ENCODE results near the gene FBRS.
"Not testable (repeated sequence)": the region's sequence is repeated elsewhere in the genome, so short reads cannot be mapped to it uniquely, and the experiment has no call there.

Gene FBRS

DNA sequence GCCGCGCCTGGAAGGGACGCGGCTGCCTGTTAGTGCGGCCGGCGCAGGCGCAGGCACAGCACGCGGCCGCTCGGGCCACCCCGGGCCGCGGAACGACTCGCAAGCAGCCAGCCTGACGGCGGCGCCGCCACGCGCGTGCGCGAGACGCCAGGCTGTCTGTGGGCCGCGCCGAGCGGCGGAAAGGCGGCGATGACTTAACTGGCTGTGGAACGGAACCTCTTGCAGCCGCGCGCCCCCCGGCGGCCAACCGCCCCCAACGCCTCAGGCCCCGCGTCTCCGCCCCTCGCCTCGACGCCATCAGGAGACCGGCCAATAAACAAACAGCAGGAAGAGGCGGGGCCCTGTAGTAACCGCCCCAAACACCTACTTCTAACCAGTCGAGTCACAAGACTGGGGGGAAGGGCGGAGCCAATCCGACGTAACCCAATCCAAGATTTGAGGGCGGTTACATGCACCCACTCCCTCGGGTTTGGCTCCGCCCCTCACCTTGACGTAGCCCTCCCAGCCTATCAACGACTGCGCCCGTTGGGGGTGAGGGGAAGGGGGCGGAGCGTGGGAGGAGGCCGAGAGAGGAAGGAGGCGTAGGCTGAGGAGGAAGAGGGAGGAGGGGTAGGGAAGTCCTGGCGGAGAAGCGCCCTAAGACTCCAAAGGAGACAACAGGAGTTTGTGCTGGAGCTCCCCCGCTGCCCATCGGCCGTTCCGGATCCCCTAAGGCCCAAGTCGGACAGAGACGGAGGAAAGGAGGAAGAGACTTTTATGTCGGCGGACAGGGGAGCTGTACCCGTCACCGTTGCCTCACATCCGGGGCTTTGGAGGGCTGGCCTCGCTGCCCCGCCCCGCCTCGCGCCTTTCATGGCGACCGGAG, at the start of gene FBRS:
FBRS (plus strand) TSS at position 566 of the 865 bp plus-strand sequence. CDS start 1,088 bp downstream, outside the sequence.
- DNase-seq: peak; percentile 92

- DNase-seq: no peak
These were observed 49.0 kb upstream of the FBRS start for GRCh38 chr16:30609002-30609925.

DNA sequence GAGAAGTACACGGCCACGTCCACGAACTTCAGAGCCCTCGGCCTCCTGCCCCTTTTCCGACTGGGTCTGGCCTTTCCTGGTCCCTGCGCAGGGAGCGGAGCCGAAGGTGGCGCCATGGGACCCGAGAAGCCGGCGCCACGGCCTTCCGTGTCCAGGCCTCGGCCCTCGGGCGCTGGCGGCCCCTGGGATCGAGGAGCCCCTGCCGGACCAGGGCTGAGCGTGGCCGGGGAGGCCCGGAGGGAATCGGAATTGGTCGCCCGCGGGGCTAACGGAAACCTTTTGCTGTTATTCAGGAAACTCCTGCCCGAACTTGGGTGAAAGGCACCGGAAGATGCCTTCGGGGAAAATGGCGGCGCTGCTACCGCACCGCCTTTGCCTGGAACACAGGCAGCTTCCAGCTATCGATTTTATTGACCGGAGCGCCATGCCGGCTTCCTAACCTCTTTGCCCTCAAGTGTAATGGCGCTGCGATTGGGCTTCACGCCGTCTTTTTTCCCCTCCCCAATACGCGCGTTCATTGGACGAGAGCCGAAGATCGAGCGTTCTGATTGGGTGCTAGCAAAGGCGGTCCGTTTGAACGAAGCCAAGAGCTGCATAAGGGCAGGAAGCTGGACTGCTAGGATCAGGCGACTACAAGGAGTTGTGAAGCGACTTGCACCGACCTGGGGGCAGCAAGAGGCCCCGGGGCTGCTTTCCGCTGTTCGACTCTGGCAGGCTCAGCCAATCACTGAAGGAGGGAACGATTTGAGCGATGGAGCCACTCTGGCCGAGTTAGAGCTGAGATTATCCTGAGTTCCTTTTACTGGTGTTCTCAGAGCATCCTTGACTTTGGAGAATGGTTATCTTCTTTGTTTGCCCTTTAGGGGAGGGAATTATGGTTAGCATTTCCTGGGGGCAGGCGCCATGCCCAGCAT, 48.0 kb upstream of the FBRS start, which contains the start of gene ZNF689:
ZNF689 (minus strand) TSS at position 464 of the 914 bp plus-strand sequence; CDS start at position 116, 348 bp downstream.
- DNase-seq: peak; percentile 68

- DNase-seq: no peak
These were observed 42.7 kb upstream of the FBRS start for GRCh38 chr16:30615358-30616091.

DNA sequence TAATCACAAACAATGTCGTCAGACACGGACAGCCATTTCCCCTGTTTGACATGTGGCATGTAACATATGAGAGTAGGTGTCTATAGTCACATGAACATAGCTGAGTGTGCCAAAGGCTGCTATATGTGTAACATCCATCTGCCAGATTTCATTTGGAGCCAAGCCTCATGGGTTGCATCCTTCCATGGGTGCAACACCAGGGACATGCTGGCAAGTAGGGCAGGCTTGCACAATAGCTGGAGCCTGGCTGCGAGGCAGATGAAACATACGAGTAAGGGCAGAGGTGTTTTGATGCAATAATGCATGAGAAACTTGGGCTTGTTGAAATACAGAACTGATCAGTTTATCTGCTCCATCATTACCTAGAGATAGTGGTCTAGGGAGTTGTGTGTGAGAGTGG, 39.0 kb upstream of the FBRS start:
- no peak for DNase-seq

DNA sequence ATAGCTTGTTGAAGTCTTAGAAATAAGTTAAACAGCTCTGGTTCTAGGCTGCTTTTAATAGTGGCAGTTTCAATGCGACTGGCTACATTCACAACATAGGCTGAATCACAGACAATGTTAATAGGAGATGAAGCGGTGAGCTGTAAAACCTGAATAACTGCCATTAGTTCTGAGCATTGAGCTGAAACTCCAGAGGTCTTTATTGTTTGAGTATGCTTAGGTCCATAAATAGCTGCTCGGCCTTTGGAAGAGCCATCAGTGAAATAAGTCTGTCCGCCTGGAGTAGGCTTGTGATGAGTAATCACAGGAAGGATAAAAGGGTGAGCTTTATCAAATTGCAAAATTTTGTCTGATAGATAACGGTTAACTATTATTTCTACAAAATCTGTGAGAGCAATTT, 38.6 kb upstream of the FBRS start:
- no peak for DNase-seq

DNA sequence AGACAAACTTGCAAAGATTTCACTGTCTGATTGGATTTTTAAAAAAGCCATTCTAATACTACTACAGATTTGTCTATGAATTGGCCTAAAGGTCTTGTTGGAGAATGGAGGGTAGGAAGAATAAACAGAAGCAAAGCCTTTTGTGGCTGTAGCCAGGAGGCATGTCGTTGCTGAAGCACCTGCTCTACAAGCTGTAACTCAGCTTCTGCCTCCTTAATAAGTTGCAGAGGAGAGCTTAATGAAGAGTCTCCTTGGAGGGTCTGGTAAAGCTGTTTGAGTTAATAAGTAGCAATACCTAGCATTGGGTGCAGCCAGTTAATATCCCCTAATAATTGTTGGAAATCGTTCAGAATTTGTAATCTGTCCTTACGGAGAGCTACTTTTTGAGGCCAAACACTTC, 38.1 kb upstream of the FBRS start:
- no peak for DNase-seq

- no peak for DNase-seq
These were observed 36.5 kb upstream of the FBRS start for GRCh38 chr16:30621765-30622164.

GRCh38 chr16:30622455-30623032, 35.7 kb upstream of the FBRS start:
- DNase-seq: no peak

GRCh38 chr16:30623536-30624283, 34.5 kb upstream of the FBRS start:
- DNase-seq: no peak

DNA sequence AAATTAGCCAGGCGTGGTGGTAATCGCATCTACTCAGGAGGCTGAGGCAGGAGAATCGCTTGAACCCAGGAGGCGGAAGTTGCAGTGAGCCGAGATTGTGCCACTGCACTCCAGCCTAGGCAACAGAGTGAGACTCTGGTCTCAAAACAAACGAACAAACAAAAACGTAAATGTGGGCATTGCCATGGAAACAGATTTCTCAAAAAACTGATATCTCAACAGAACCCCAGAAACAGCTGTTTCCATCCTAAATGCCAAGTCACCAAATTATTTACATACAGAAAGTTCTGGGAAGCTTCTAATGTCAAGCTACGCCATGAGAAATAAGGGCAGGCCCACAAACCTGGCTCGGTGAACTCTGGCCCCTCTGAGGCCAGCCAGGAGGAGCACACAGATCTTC, 32.0 kb upstream of the FBRS start:
- no peak for DNase-seq

DNA sequence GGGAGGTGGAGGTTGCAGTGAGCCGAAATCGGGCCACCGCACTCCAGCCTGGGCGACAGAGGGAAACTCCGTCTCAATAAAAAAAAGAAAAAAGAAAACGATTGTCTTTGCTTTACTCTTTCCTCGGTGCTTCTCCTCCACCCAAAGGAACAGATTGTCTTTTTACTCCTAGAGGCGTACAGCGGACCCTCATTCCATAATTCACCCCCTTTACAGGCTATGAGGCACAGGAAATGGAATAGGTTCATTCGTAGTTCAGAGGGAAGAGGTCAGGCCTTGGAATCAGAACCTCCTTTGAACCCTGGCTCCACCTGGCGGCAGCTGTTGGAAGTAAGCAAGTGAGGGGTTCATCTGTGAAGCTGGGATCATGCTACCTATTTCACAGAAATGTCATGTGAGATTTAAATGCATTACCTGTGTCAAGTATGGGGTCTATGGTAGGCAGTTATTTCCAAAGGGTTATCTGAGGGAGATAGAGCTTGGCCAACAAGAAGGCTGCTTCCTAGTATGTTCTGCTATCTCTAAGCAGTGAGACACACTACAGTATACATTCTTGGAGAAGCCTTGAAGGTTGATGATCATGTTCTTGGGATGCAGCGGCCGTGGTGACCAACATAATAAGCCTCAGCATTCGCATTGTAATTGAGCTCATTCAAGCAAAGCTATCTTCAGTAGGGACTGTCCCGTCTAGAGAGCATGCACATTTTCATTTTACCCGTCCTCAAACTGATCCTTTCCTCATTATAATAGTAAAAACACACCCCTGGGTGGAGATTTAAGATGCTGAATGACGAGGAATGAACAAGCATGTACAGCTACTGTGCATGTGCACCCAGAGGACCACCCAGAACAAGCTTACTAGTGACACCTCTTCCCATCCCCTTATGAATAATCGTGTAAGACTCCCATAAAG, 29.3 kb upstream of the FBRS start:
- no peak for DNase-seq

DNA sequence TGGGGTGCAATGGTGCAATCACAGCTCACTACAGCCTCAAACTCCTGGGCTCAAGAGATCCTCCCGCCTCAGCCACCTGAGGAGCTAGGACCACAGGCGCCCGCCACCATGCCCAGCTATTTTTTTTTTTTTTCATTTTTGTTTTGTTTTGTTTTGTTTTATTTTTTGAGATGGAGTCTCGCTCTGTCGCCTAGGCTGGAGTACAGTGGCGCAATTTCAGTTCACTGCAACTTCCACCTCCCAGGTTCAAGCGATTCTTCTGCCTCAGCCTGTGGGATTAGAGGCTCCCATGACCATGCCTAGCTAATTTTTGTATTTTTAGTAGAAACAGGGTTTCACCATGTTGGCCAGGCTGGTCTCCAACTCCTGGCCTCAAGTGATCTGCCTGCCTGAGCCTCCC, 25.8 kb upstream of the FBRS start:
- DNase-seq: not testable (repeated sequence)

- DNase-seq: no peak
These were observed 24.7 kb upstream of the FBRS start for GRCh38 chr16:30633526-30633925.

GRCh38 chr16:30636599-30636998, 21.6 kb upstream of the FBRS start:
- no peak for DNase-seq

DNA sequence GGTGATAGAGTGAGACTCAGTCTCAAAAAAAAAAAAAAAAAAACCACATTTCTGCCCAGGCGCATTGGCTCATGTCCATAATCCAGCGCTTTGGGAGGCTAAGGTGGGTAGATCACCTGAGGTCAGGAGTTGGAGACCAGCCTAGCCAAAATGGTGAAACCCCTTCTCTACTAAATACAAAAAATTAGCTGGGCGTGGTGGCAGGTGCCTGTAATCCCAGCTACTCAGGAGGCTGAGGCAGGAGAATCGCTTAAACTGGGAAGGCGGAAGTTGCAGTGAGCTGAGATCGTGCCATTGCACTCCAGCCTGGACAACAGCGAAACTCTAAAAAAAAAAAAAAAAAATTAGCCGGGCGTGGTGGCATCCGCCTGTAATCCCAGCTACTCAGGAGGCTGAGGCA, 21.1 kb upstream of the FBRS start:
- DNase-seq: not testable (repeated sequence)

DNA sequence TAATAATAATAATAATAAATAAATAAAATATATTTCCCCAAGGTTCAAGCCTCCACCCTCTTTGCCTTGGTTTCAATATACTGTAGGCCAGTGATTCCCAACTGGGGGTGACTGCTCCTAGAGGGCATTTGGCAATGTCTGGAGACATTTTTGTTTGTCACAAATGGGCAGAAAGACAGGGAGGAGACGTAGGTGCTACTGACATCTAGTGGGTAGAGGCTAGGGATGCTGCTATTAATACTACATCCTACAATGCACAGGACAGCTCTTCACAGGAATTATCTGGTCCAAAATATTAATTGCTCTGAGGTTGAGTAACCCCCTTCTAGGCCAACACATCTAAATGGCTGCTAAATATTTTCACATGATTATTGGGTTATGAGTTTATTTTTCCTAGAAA, 20.3 kb upstream of the FBRS start:
- no peak for DNase-seq

- no peak for DNase-seq
These were observed 16.8 kb upstream of the FBRS start for GRCh38 chr16:30641378-30641982.

DNA sequence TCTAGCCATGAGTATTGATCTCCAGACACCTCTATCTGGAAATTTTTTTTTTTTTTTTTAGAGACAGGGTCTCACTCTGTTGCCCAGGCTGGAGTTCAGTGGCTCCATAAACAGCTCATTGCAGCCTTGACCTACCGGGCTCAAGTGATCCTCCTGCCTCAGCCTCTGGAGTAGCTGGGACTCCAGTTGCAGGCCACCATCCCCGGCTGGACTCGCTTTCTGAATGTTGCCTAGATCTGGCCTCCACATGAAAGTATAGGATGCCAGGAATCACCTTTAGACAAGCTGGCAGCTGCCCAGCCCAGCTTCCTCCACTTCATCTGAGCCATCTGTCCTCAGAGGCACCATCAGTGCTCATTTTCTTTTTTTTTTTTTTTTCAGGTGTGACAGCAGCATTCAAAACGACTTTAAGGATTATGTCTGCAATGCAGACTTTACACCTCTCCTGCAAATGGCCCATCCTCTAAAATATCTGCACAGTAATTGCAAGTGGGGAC, 13.8 kb upstream of the FBRS start:
- no peak for DNase-seq
